HEK293 (cell line): ENCODE results near the gene DCBLD2.

Experiments used
- CTCF ChIA-PET: fragments of 350-600 bp; formaldehyde crosslinking; extraction: SDS; loops from one replicate; lab custom pipeline; 2021; ENCODE audit warnings: antibody characterized with exemption; lab: Yijun Ruan, JAX
- POLR2A ChIA-PET: fragments of 300-600 bp; formaldehyde crosslinking; extraction: SDS; loops from one replicate; lab custom pipeline; 2020; ENCODE audit warnings: antibody characterized with exemption, inconsistent platforms; lab: Yijun Ruan, JAX
- H3K27ac ChIP-seq: fragments of 200-500 bp; sonication (Bioruptor generic); 2 replicates; pipeline ENCODE4 v1.5.1; 2014; ENCODE audit warnings: low read depth, low read length, control low read depth, inconsistent platforms; ENCODE audit errors: extremely low read depth
- H3K36me3 ChIP-seq, 2 experiments: fragments of 200-500 bp in 1 of 2; sonication (Bioruptor generic) in 1 of 2; 1 replicate in 1 of 2; 2 replicates in 1 of 2; pipeline ENCODE4 v1.5.1; 2014 to 2017; ENCODE audit warnings: inconsistent platforms in 2 of 2, low read length in 2 of 2; ENCODE audit not compliant: control insufficient read depth in 2 of 2, insufficient read depth in 1 of 2
- H3K4me1 ChIP-seq: fragments of 200-500 bp; sonication (Bioruptor generic); 2 replicates; pipeline ENCODE4 v1.5.1; 2014; ENCODE audit warnings: mild to moderate bottlenecking, low read length, inconsistent platforms; ENCODE audit not compliant: control insufficient read depth, insufficient read depth
- H3K4me3 ChIP-seq: 2 replicates; pipeline ENCODE4 v1.5.1; 2011; ENCODE audit warnings: low read depth, mild to moderate bottlenecking, control low read depth, low read length, moderate library complexity
- H3K9me3 ChIP-seq: fragments of 200-500 bp; sonication (Bioruptor generic); 2 replicates; pipeline ENCODE4 v1.5.1; 2014; ENCODE audit warnings: low read depth, low read length, inconsistent platforms; ENCODE audit not compliant: control insufficient read depth, insufficient read depth
- KLF8 ChIP-seq: fragments of 450-650 bp; formaldehyde crosslinking; IDR thresholded peaks from 2 replicates; pipeline ENCODE4 v1.5.1; 2016; ENCODE audit warnings: missing biosample characterization, missing genetic modification characterization
- MYNN ChIP-seq: fragments of 450-650 bp; formaldehyde crosslinking; IDR thresholded peaks from 2 replicates; pipeline ENCODE4 v1.5.1; 2016; ENCODE audit warnings: missing biosample characterization, missing genetic modification characterization, borderline replicate concordance
- ZBTB1 ChIP-seq: fragments of 450-650 bp; formaldehyde crosslinking; IDR thresholded peaks from 2 replicates; pipeline ENCODE4 v1.5.1; 2016; ENCODE audit warnings: missing biosample characterization, missing genetic modification characterization
- ZBTB17 ChIP-seq: fragments of 450-650 bp; formaldehyde crosslinking; IDR thresholded peaks from 2 replicates; pipeline ENCODE4 v1.5.1; 2016; ENCODE audit warnings: missing biosample characterization, missing genetic modification characterization
- ZNF23 ChIP-seq: fragments of 450-650 bp; formaldehyde crosslinking; IDR thresholded peaks from 2 replicates; pipeline ENCODE4 v1.5.1; 2016; ENCODE audit warnings: missing biosample characterization, missing genetic modification characterization, borderline replicate concordance
- ZNF24 ChIP-seq: fragments of 450-650 bp; formaldehyde crosslinking; IDR thresholded peaks from 2 replicates; pipeline ENCODE4 v1.5.1; 2016; ENCODE audit warnings: missing biosample characterization, missing genetic modification characterization
- ZNF398 ChIP-seq: fragments of 450-650 bp; formaldehyde crosslinking; IDR thresholded peaks from 2 replicates; pipeline ENCODE4 v1.5.1; 2017; ENCODE audit warnings: missing biosample characterization, missing genetic modification characterization
- ZNF629 ChIP-seq: fragments of 450-650 bp; formaldehyde crosslinking; IDR thresholded peaks from 2 replicates; pipeline ENCODE4 v1.5.1; 2017; ENCODE audit warnings: missing biosample characterization, missing genetic modification characterization
- ZNF660 ChIP-seq: fragments of 450-650 bp; IDR thresholded peaks from 2 replicates; pipeline ENCODE4 v1.5.1; 2018; ENCODE audit warnings: missing biosample characterization, mild to moderate bottlenecking, missing genetic modification characterization
- TF ChIP-seq, protein P1 (sequence below): fragments of 450-650 bp; formaldehyde crosslinking; IDR thresholded peaks from 2 replicates; pipeline ENCODE4 v1.5.1; 2016; ENCODE audit warnings: missing biosample characterization, missing genetic modification characterization
- TF ChIP-seq, protein P2 (sequence below): fragments of 450-650 bp; formaldehyde crosslinking; IDR thresholded peaks from 2 replicates; pipeline ENCODE4 v1.5.1; 2017; ENCODE audit warnings: missing biosample characterization, missing genetic modification characterization
- TF ChIP-seq, protein P3 (sequence below): IDR thresholded peaks from 2 replicates; pipeline ENCODE4 v1.6.1; 2011; ENCODE audit warnings: mild to moderate bottlenecking, low read depth, low read length, borderline replicate concordance

DCBLD2 gene

GRCh38 chr3:98900265-98901118 is 1.0 kb downstream of the DCBLD2 start:
- POLR2A ChIA-PET, result interaction anchor here (1.0 to 1.4 kb wide), 3 partner anchors 12 to 378 kb away, joined by 3 to 10 read pairs (median 4); partner anchors contain the start of gene CLDND1

DNA sequence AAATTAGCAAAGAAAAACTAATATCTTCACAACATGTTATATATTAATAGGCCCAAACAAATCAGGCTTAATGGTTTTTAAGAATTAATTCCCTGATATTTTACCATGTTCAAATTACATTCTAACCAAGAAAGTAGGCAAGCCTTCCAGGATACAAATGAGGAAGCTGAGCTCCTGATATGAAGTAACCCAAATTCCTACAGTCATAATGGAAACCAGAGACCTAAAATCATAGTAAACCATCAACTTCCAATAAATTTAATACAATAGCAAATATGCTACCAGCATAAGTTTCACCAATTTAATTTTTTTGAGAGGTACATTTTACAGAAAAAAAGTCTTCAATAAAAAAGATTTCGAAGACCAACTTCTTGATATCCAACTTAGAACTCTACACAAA is 3.8 kb downstream of the DCBLD2 start:
- CTCF ChIA-PET, result no interaction called here
- Histone ChIP-seq H3K4me3 (no peak overlapping the region), H3K9me3 (no peaks in the 10 kb centered on the region), H3K4me1 (no peaks in the 10 kb centered on the region)
- TF ChIP-seq ZBTB1 (tag by site-specific recombination) (no peak), ZNF629 (tag by site-specific recombination) (no peak), ZNF23 (tag by site-specific recombination) (no peak), KLF8 (tag by site-specific recombination) (no peak), ZNF398 (tag by site-specific recombination) (no peak), ZNF24 (tag by site-specific recombination) (no peak), ZNF660 (tag by site-specific recombination) (no peak)
- TF ChIP-seq, all 188 proteins: peak for 0
- POLR2A ChIA-PET, result no interaction called here
- no peak overlapping the region for H3K27ac ChIP-seq
- no peaks in the 10 kb centered on the region for H3K36me3 ChIP-seq

More at GRCh38 chr3:98900265-98901118, 1.0 kb downstream of the DCBLD2 start:
- H3K9me3 ChIP-seq, result no peaks in the 10 kb centered on the region
- peak overlapping the region; percentile 84 for H3K4me3 ChIP-seq
- CTCF ChIA-PET, result interaction anchor here (0.6 to 0.7 kb wide), 2 partner anchors 93 to 846 kb away, joined by 3 read pairs; no protein-coding TSS in a partner anchor
- no peak overlapping the region; the same call in 1 of the 2 replicates for H3K27ac ChIP-seq
- H3K36me3 ChIP-seq, result no peaks in the 10 kb centered on the region
- TF ChIP-seq, protein P1, sequence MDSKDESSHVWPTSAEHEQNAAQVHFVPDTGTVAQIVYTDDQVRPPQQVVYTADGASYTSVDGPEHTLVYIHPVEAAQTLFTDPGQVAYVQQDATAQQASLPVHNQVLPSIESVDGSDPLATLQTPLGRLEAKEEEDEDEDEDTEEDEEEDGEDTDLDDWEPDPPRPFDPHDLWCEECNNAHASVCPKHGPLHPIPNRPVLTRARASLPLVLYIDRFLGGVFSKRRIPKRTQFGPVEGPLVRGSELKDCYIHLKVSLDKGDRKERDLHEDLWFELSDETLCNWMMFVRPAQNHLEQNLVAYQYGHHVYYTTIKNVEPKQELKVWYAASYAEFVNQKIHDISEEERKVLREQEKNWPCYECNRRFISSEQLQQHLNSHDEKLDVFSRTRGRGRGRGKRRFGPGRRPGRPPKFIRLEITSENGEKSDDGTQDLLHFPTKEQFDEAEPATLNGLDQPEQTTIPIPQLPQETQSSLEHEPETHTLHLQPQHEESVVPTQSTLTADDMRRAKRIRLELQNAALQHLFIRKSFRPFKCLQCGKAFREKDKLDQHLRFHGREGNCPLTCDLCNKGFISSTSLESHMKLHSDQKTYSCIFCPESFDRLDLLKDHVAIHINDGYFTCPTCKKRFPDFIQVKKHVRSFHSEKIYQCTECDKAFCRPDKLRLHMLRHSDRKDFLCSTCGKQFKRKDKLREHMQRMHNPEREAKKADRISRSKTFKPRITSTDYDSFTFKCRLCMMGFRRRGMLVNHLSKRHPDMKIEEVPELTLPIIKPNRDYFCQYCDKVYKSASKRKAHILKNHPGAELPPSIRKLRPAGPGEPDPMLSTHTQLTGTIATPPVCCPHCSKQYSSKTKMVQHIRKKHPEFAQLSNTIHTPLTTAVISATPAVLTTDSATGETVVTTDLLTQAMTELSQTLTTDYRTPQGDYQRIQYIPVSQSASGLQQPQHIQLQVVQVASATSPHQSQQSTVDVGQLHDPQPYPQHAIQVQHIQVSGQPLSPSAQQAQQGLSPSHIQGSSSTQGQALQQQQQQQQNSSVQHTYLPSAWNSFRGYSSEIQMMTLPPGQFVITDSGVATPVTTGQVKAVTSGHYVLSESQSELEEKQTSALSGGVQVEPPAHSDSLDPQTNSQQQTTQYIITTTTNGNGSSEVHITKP (tag by site-specific recombination), result peak; percentile 56; the same call in 1 of the 2 replicates
- TF ChIP-seq, protein P2, sequence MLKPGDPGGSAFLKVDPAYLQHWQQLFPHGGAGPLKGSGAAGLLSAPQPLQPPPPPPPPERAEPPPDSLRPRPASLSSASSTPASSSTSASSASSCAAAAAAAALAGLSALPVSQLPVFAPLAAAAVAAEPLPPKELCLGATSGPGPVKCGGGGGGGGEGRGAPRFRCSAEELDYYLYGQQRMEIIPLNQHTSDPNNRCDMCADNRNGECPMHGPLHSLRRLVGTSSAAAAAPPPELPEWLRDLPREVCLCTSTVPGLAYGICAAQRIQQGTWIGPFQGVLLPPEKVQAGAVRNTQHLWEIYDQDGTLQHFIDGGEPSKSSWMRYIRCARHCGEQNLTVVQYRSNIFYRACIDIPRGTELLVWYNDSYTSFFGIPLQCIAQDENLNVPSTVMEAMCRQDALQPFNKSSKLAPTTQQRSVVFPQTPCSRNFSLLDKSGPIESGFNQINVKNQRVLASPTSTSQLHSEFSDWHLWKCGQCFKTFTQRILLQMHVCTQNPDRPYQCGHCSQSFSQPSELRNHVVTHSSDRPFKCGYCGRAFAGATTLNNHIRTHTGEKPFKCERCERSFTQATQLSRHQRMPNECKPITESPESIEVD (tag by site-specific recombination), result no peak
- TF ChIP-seq ZBTB17 (tag by site-specific recombination), result 0 out of 2 replicates have a peak, but pooled peaks have one; percentile 16
- no peaks in the 10 kb centered on the region for H3K4me1 ChIP-seq

- H3K9me3 ChIP-seq, result no peaks in the 10 kb centered on the region
- CTCF ChIA-PET, result interaction anchor here (1.3 kb wide), 1 partner anchor 99 kb away, joined by 6 read pairs; no protein-coding TSS in a partner anchor
- TF ChIP-seq MYNN (tag by site-specific recombination), result no peak
- TF ChIP-seq, protein P3, sequence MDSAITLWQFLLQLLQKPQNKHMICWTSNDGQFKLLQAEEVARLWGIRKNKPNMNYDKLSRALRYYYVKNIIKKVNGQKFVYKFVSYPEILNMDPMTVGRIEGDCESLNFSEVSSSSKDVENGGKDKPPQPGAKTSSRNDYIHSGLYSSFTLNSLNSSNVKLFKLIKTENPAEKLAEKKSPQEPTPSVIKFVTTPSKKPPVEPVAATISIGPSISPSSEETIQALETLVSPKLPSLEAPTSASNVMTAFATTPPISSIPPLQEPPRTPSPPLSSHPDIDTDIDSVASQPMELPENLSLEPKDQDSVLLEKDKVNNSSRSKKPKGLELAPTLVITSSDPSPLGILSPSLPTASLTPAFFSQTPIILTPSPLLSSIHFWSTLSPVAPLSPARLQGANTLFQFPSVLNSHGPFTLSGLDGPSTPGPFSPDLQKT, result no peak
- no peaks in the 10 kb centered on the region for H3K4me1 ChIP-seq
- no peak overlapping the region for H3K4me3 ChIP-seq
- H3K27ac ChIP-seq, result no peak overlapping the region
- POLR2A ChIA-PET, result no interaction called here
- no peaks in the 10 kb centered on the region for H3K36me3 ChIP-seq
Observed at GRCh38 chr3:98894791-98895576, 6.5 kb downstream of the DCBLD2 start.
